Endodermal cell (in vitro differentiated cells): Measurements from ENCODE around the gene EPB41. TPM values are rescaled to one million over a fixed set of nuclear protein-coding genes. Genes with fewer than 3 reads are reported as not detected.

ENCODE experiments used
- DNase-seq: peaks from one replicate; pipeline ENCODE4 v3.0.0-alpha.2; 2017
- H3K27ac ChIP-seq: 2 replicates; pipeline ENCODE4 v1.5.1; 2013; ENCODE audit warnings: mild to moderate bottlenecking, low read depth, low read length, moderate library complexity
- H3K27me3 ChIP-seq: 2 replicates; pipeline ENCODE4 v1.6.1; 2013; ENCODE audit warnings: mild to moderate bottlenecking, low read length, moderate library complexity; ENCODE audit not compliant: insufficient read depth, control insufficient read depth, poor library complexity, severe bottlenecking
- H3K36me3 ChIP-seq: 2 replicates; pipeline ENCODE4 v1.7.0; 2013; ENCODE audit warnings: mild to moderate bottlenecking, low read length, moderate library complexity; ENCODE audit not compliant: control insufficient read depth, insufficient read depth
- H3K4me1 ChIP-seq: one replicate; pipeline ENCODE4 v1.7.0; 2013; ENCODE audit warnings: low read length; ENCODE audit not compliant: control insufficient read depth, insufficient read depth
- H3K4me3 ChIP-seq: 2 replicates; pipeline ENCODE4 v1.5.1; 2013; ENCODE audit warnings: mild to moderate bottlenecking, low read length, moderate library complexity
- H3K9ac ChIP-seq: 2 replicates; pipeline ENCODE4 v1.6.1; 2013; ENCODE audit warnings: mild to moderate bottlenecking, low read length, moderate library complexity; ENCODE audit not compliant: poor library complexity, severe bottlenecking; ENCODE audit errors: extremely low read depth
- H3K9me3 ChIP-seq: 2 replicates; pipeline ENCODE4 v1.6.1; 2013; ENCODE audit warnings: mild to moderate bottlenecking, low read length, moderate library complexity; ENCODE audit not compliant: control insufficient read depth
- H3K27ac Mint-ChIP-seq: 2 replicates; pipeline ENCODE4 v1.8.0; 2020; ENCODE audit warnings: mixed read lengths
- H3K27me3 Mint-ChIP-seq: 2 replicates; pipeline ENCODE4 v1.8.0; 2021; ENCODE audit warnings: mild to moderate bottlenecking, mixed read lengths; ENCODE audit not compliant: insufficient read depth
- H3K36me3 Mint-ChIP-seq: 2 replicates; pipeline ENCODE4 v1.8.0; 2020; ENCODE audit warnings: low read depth, mixed read lengths
- H3K4me1 Mint-ChIP-seq: 2 replicates; pipeline ENCODE4 v1.8.0; 2020; ENCODE audit warnings: mixed read lengths
- H3K4me3 Mint-ChIP-seq: 2 replicates; pipeline ENCODE4 v1.8.0; 2020; ENCODE audit warnings: mild to moderate bottlenecking, moderate library complexity, mixed read lengths
- H3K9me3 Mint-ChIP-seq: 2 replicates; pipeline ENCODE4 v1.8.0; 2020; ENCODE audit warnings: mild to moderate bottlenecking, mixed read lengths
- CTCF ChIP-seq: fragments of 200-600 bp; sonication (generic); conservative IDR thresholded peaks from 2 replicates; pipeline ENCODE4 v1.5.0; 2021; ENCODE audit warnings: antibody characterized with exemption, mild to moderate bottlenecking
- WGBS, 2 experiments: methylation state at CpG; one replicate each; pipeline versions ENCODE4 v1.1.5 to v1.1.7; 2013; ENCODE audit warnings: missing lambda C conversion rate in 2 of 2, mixed read lengths in 1 of 2; ENCODE audit not compliant: insufficient coverage in 1 of 2, insufficient read length in 1 of 2; 5-methylcytosine and 5-hydroxymethylcytosine counted together
- total RNA-seq, 2 donors: library from RNA; stranded (reverse); fragmentation: NEBNext Ultra II Directional in 1 of 2; extraction: Animal tissue kit (Norgen Biotek cat#: 25700) in 1 of 2; gene quantifications; 2 replicates in 1 of 2; 3 replicates in 1 of 2; pipeline ENCODE4 v1.2.1, GENCODE V29; 2021

EPB41 gene
- total RNA-seq, 2 donors from 2014 or later = 60.3 to 91.0 TPM

DNA sequence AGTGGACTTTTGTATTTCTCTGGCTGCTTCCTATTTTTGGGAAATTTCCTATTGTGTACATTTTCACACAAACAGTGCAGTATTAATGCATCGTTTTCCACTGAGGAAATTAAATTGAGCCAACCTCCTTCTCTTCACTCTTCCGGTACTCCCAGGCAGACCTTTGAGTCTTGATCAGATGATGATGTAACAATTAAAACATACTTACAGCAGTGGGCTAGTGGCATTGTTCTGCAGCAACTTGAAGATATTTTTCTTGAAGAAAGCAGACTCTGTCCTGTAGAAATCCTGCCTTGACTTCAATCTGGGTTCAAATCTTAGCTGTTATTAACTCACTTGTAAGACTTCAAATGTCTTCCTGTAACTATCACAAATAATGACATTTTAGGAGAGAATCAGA, 228.3 kb downstream of the EPB41 start:
- H3K27me3 Mint-ChIP-seq = no peaks in the 10 kb centered on the region
- Histone ChIP-seq H3K27ac (no peak overlapping the region), H3K27me3 (no peaks in the 10 kb centered on the region), H3K4me1 (no peaks in the 10 kb centered on the region), H3K9me3 (no peaks in the 10 kb centered on the region), H3K9ac (no peak overlapping the region), H3K36me3 (peaks cover 30% of the 10 kb centered on the region), H3K4me3 (no peak overlapping the region)
- H3K36me3 Mint-ChIP-seq = peaks cover 43% of the 10 kb centered on the region
- peak overlapping the region; percentile 53 for H3K27ac Mint-ChIP-seq
- no peak overlapping the region for H3K4me3 Mint-ChIP-seq
- H3K4me1 Mint-ChIP-seq = no peaks in the 10 kb centered on the region
- peaks cover 6% of the 10 kb centered on the region for H3K9me3 Mint-ChIP-seq
- 87 to 100% methylated on average over 2 of the region's 2 CpGs for WGBS, 2 experiments
- DNase-seq = no peak
- no peak for TF ChIP-seq CTCF

DNA sequence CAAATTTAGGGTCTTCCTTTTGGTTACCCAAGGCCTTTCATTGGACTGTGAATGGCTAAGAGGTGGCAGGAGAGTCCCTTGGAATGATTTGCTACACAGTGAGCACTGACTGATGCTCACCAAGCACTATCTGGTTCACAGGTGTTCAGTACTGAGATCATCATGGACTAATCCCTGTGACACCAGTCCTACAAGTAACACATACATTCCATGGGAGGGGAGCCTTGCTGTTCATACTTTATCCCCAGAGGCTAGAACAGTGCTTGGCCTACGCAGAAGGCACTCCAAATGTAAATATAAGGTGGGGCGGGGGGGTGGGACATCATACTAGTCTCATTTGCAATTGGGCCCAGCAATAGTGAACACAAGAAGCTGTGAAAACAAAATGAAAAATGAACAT, 229.8 kb downstream of the EPB41 start:
- WGBS, 2 experiments = 97 to 100% methylated on average over 1 to 2 of the region's 2 CpGs
- Histone ChIP-seq H3K27me3 (no peaks in the 10 kb centered on the region), H3K27ac (no peak overlapping the region), H3K9me3 (no peaks in the 10 kb centered on the region), H3K4me1 (no peaks in the 10 kb centered on the region), H3K36me3 (peaks cover 45% of the 10 kb centered on the region), H3K4me3 (no peak overlapping the region), H3K9ac (no peak overlapping the region)
- Mint-ChIP-seq H3K9me3 (peaks cover 5% of the 10 kb centered on the region), H3K4me3 (no peak overlapping the region), H3K27me3 (no peaks in the 10 kb centered on the region), H3K4me1 (no peaks in the 10 kb centered on the region), H3K27ac (no peak overlapping the region), H3K36me3 (peaks cover 58% of the 10 kb centered on the region)
- TF ChIP-seq CTCF = no peak
- no peak for DNase-seq

GRCh38 chr1:29145739-29146437, 231.5 kb downstream of the EPB41 start:
- no peak for TF ChIP-seq CTCF
- Mint-ChIP-seq H3K36me3 (peaks cover 73% of the 10 kb centered on the region), H3K4me1 (no peaks in the 10 kb centered on the region), H3K27ac (peak overlapping the region; percentile 11), H3K27me3 (no peaks in the 10 kb centered on the region), H3K4me3 (no peak overlapping the region), H3K9me3 (peaks cover under 1% of the 10 kb centered on the region)
- Histone ChIP-seq H3K36me3 (peaks cover 59% of the 10 kb centered on the region), H3K9me3 (no peaks in the 10 kb centered on the region), H3K4me3 (no peak overlapping the region), H3K9ac (no peak overlapping the region), H3K27ac (peak overlapping the region; percentile 29), H3K27me3 (no peaks in the 10 kb centered on the region), H3K4me1 (no peaks in the 10 kb centered on the region)
- 82 to 83% methylated on average over 7 to 8 of the region's 8 CpGs for WGBS, 2 experiments
- DNase-seq = no peak
